HepG2 (cell line): ENCODE measurements around the gene CRYM.

Source experiments
- JDP2 ChIP-seq: sonication (generic); formaldehyde crosslinking; IDR thresholded peaks from 2 replicates; pipeline ENCODE4 v1.8.1; 2022; ENCODE audit warnings: missing genetic modification reagents, borderline replicate concordance
- ZNF891 ChIP-seq: sonication (generic); formaldehyde crosslinking; IDR thresholded peaks from 2 replicates; pipeline ENCODE4 v1.5.0; 2020; ENCODE audit warnings: mild to moderate bottlenecking, missing genetic modification reagents

DNA sequence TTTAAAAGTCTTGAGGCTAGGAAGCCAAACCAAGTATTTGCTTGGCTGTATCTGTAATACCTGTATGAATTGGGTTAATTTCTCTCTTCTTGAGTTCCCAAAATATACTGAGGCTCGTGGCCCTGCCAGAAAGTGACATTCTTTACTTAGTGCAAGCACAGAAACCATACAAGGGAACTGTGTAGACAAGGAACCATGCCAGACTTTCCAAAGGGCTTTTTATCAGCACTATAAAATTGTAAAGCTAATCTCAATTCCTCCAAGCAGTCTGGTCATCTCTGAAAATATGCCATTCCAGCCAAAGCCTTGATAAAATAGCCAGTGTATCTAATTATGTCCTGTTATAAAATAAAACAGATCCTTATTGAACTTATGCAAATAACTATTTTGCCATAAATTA is 7.2 kb upstream of the CRYM start:
- TF ChIP-seq ZNF891 (CRISPR knock-in tag) (no peak), JDP2 (CRISPR knock-in tag) (no peak)
